Adipose tissue (tissue), 3 donors: ENCODE data around the gene ACHE. TPM values are rescaled to one million over a fixed set of nuclear protein-coding genes. Genes with fewer than 3 reads are reported as not detected.

ENCODE experiments used
- H3K27ac ChIP-seq: one replicate; pipeline ENCODE4 v1.5.1; 2013; ENCODE audit warnings: low read depth, low read length
- WGBS, 3 donors: extraction: QIAGEN DNeasy Blood & Tissue Kit; methylation state at CpG; one replicate each; pipeline ENCODE4 v1.1.7; 2013; 5-methylcytosine and 5-hydroxymethylcytosine counted together
- polyA plus RNA-seq, 3 donors: library from polyadenylated mRNA; stranded (reverse); fragments of 200-250 nt; gene quantifications; one replicate each; pipeline ENCODE4 v1.2.3, GENCODE V29; 2013
- donor health status: healthy with polysubstance abuse.
- donor health status: Bipolar disorder and iron deficiency.
- donor health status: healthy.

The ACHE gene
- polyA plus RNA-seq, 3 donors: 0.67 to 2.4 (median 0.73) TPM

GRCh38 chr7:100900978-100901377 lies 5.3 kb upstream of the ACHE start:
- H3K27ac ChIP-seq: no peak overlapping the region
- WGBS, 3 donors: 70 to 90% (median 86%) methylated on average over 2 of the region's 2 CpGs

GRCh38 chr7:100899432-100899831 lies 3.7 kb upstream of the ACHE start:
- WGBS, 3 donors: 89 to 96% (median 92%) methylated on average over 5 of the region's 5 CpGs
- no peak overlapping the region for H3K27ac ChIP-seq

- H3K27ac ChIP-seq: no peak overlapping the region
- 56 to 75% (median 75%) methylated on average over 13 of the region's 13 CpGs for WGBS, 3 donors
Observed at GRCh38 chr7:100897772-100898454, 2.2 kb upstream of the ACHE start.

- H3K27ac ChIP-seq: no peak overlapping the region
- WGBS, 3 donors: 1 to 2% (median 2%) methylated on average over 69 to 95 of the region's 95 CpGs
Observed at GRCh38 chr7:100896732-100897608, 1.3 kb upstream of the ACHE start.

GRCh38 chr7:100895956-100896731 lies 456 bp upstream of the ACHE start:
- 4 to 5% (median 5%) methylated on average over 50 to 54 of the region's 54 CpGs for WGBS, 3 donors

GRCh38 chr7:100894860-100895700 lies 608 bp downstream of the ACHE start:
- 1 to 2% (median 1%) methylated on average over 72 to 83 of the region's 83 CpGs for WGBS, 3 donors

More at GRCh38 chr7:100895956-100896731, 456 bp upstream of the ACHE start:
- no peak overlapping the region for H3K27ac ChIP-seq

GRCh38 chr7:100893910-100894721 lies 1.6 kb downstream of the ACHE start:
- no peak overlapping the region for H3K27ac ChIP-seq
- WGBS, 3 donors: 39 to 49% (median 44%) methylated on average over 30 to 40 of the region's 40 CpGs

More at GRCh38 chr7:100894860-100895700, 608 bp downstream of the ACHE start:
- H3K27ac ChIP-seq: no peak overlapping the region

GRCh38 chr7:100893318-100893895 lies 2.3 kb downstream of the ACHE start:
- 90 to 91% (median 91%) methylated on average over 32 of the region's 32 CpGs for WGBS, 3 donors
- H3K27ac ChIP-seq: no peak overlapping the region

- 88 to 91% (median 89%) methylated on average over 44 of the region's 44 CpGs for WGBS, 3 donors
- no peak overlapping the region for H3K27ac ChIP-seq
Observed at GRCh38 chr7:100892364-100893317, 3.0 kb downstream of the ACHE start.

- no peak overlapping the region for H3K27ac ChIP-seq
- 74 to 76% (median 76%) methylated on average over 7 to 8 of the region's 8 CpGs for WGBS, 3 donors
Observed at GRCh38 chr7:100891568-100892247, 4.0 kb downstream of the ACHE start.

GRCh38 chr7:100890653-100891567 lies 4.8 kb downstream of the ACHE start:
- WGBS, 3 donors: 18 to 27% (median 19%) methylated on average over 36 to 43 of the region's 43 CpGs
- no peak overlapping the region for H3K27ac ChIP-seq

GRCh38 chr7:100888988-100889750 lies 6.5 kb downstream of the ACHE start, which contains the start of gene UFSP1:
Gene UFSP1, minus strand, starts transcription at chr7:100889715. Its CDS starts 444 bp downstream, at chr7:100889271.
- no peak within 1 kb of the TSS for H3K27ac ChIP-seq
- 2 to 4% (median 4%) methylated on average over 68 to 73 of the region's 73 CpGs for WGBS, 3 donors

GRCh38 chr7:100888291-100888987 lies 7.2 kb downstream of the ACHE start:
- no peak overlapping the region for H3K27ac ChIP-seq

More at GRCh38 chr7:100888291-100888987, 7.2 kb downstream of the ACHE start:
- 44 to 82% (median 79%) methylated on average over 17 to 18 of the region's 18 CpGs for WGBS, 3 donors
